22Rv1 (cell line): Measurements from ENCODE around the gene GPR146.

Experiments used
- ZFX ChIP-seq: fragments of 450-650 bp; IDR thresholded peaks from 2 replicates; pipeline ENCODE4 v1.6.1; 2017; ENCODE audit warnings: antibody characterized with exemption, borderline replicate concordance
- TF ChIP-seq, protein P1 (sequence below): fragments of 450-650 bp; IDR thresholded peaks from 2 replicates; pipeline ENCODE4 v1.5.1; 2017; ENCODE audit warnings: mild to moderate bottlenecking

DNA sequence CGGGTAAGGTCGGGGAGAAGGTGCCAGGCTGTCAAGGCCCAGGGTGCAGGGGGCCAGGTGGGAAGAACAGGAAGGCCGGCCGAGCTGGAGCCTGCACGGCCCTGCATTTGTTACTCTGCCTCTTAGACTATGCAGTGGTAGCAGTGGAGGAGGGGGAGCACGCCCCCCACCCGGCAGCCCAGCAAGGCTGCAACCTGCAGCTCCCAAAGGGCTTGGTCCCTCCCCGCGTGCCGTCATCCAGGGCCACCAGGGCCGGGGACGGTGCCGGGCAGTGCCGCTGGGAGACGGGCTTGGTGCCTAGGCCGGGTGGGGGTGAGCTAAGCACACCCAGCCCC lies 36.5 kb downstream of the GPR146 start:
- TF ChIP-seq, protein P1, sequence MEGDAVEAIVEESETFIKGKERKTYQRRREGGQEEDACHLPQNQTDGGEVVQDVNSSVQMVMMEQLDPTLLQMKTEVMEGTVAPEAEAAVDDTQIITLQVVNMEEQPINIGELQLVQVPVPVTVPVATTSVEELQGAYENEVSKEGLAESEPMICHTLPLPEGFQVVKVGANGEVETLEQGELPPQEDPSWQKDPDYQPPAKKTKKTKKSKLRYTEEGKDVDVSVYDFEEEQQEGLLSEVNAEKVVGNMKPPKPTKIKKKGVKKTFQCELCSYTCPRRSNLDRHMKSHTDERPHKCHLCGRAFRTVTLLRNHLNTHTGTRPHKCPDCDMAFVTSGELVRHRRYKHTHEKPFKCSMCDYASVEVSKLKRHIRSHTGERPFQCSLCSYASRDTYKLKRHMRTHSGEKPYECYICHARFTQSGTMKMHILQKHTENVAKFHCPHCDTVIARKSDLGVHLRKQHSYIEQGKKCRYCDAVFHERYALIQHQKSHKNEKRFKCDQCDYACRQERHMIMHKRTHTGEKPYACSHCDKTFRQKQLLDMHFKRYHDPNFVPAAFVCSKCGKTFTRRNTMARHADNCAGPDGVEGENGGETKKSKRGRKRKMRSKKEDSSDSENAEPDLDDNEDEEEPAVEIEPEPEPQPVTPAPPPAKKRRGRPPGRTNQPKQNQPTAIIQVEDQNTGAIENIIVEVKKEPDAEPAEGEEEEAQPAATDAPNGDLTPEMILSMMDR = no peak
- TF ChIP-seq ZFX = no peak
